Endodermal cell (in vitro differentiated cells): ENCODE results near the gene NOCT. TPM values are rescaled to one million over a fixed set of nuclear protein-coding genes. Genes with fewer than 3 reads are reported as not detected.
A peak's percentile ranks its signal among the peaks of the same experiment; 100 is the strongest.

Experiments used
- DNase-seq: peaks from one replicate; pipeline ENCODE4 v3.0.0-alpha.2; 2017
- H3K27ac ChIP-seq: 2 replicates; pipeline ENCODE4 v1.5.1; 2013; ENCODE audit warnings: mild to moderate bottlenecking, low read depth, low read length, moderate library complexity
- H3K27me3 ChIP-seq: 2 replicates; pipeline ENCODE4 v1.6.1; 2013; ENCODE audit warnings: mild to moderate bottlenecking, low read length, moderate library complexity; ENCODE audit not compliant: insufficient read depth, control insufficient read depth, poor library complexity, severe bottlenecking
- H3K36me3 ChIP-seq: 2 replicates; pipeline ENCODE4 v1.7.0; 2013; ENCODE audit warnings: mild to moderate bottlenecking, low read length, moderate library complexity; ENCODE audit not compliant: control insufficient read depth, insufficient read depth
- H3K4me1 ChIP-seq: one replicate; pipeline ENCODE4 v1.7.0; 2013; ENCODE audit warnings: low read length; ENCODE audit not compliant: control insufficient read depth, insufficient read depth
- H3K4me3 ChIP-seq: 2 replicates; pipeline ENCODE4 v1.5.1; 2013; ENCODE audit warnings: mild to moderate bottlenecking, low read length, moderate library complexity
- H3K9ac ChIP-seq: 2 replicates; pipeline ENCODE4 v1.6.1; 2013; ENCODE audit warnings: mild to moderate bottlenecking, low read length, moderate library complexity; ENCODE audit not compliant: poor library complexity, severe bottlenecking; ENCODE audit errors: extremely low read depth
- H3K9me3 ChIP-seq: 2 replicates; pipeline ENCODE4 v1.6.1; 2013; ENCODE audit warnings: mild to moderate bottlenecking, low read length, moderate library complexity; ENCODE audit not compliant: control insufficient read depth
- H3K27ac Mint-ChIP-seq: 2 replicates; pipeline ENCODE4 v1.8.0; 2020; ENCODE audit warnings: mixed read lengths
- H3K27me3 Mint-ChIP-seq: 2 replicates; pipeline ENCODE4 v1.8.0; 2021; ENCODE audit warnings: mild to moderate bottlenecking, mixed read lengths; ENCODE audit not compliant: insufficient read depth
- H3K36me3 Mint-ChIP-seq: 2 replicates; pipeline ENCODE4 v1.8.0; 2020; ENCODE audit warnings: low read depth, mixed read lengths
- H3K4me1 Mint-ChIP-seq: 2 replicates; pipeline ENCODE4 v1.8.0; 2020; ENCODE audit warnings: mixed read lengths
- H3K4me3 Mint-ChIP-seq: 2 replicates; pipeline ENCODE4 v1.8.0; 2020; ENCODE audit warnings: mild to moderate bottlenecking, moderate library complexity, mixed read lengths
- H3K9me3 Mint-ChIP-seq: 2 replicates; pipeline ENCODE4 v1.8.0; 2020; ENCODE audit warnings: mild to moderate bottlenecking, mixed read lengths
- WGBS, 2 experiments: methylation state at CpG; one replicate each; pipeline versions ENCODE4 v1.1.5 to v1.1.7; 2013; ENCODE audit warnings: missing lambda C conversion rate in 2 of 2, mixed read lengths in 1 of 2; ENCODE audit not compliant: insufficient coverage in 1 of 2, insufficient read length in 1 of 2; 5-methylcytosine and 5-hydroxymethylcytosine counted together
- total RNA-seq, 2 donors: library from RNA; stranded (reverse); fragmentation: NEBNext Ultra II Directional in 1 of 2; extraction: Animal tissue kit (Norgen Biotek cat#: 25700) in 1 of 2; gene quantifications; 2 replicates in 1 of 2; 3 replicates in 1 of 2; pipeline ENCODE4 v1.2.1, GENCODE V29; 2021
- TF ChIP-seq, protein P1 (sequence below): fragments of 200-600 bp; sonication (generic); conservative IDR thresholded peaks from 2 replicates; pipeline ENCODE4 v1.5.0; 2021; ENCODE audit warnings: antibody characterized with exemption, mild to moderate bottlenecking

The NOCT gene
- total RNA-seq, 2 donors from 2014 or later: 11.7 to 22.3 TPM

DNA sequence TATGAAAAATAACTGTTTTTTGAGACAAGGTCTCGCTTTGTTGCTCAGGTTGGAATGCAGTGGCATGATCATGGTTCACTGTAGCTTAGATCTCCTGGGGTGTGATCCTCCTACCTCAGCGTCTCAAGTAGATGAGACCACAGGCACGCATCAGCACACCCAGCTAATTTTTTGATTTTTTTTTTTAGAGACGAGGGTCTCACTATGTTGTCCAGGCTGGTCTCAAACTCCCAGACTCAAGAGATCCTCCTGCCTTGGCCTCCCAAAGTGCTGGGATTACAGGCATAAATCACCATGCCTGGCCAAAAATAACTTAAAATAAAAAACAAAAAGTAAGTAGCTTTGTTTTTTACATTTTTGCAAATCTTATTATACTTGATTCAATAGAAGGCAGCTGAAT is 63.3 kb downstream of the NOCT start:
- Mint-ChIP-seq H3K27me3 (no peaks in the 10 kb centered on the region), H3K36me3 (peaks cover 11% of the 10 kb centered on the region), H3K9me3 (no peaks in the 10 kb centered on the region), H3K4me1 (peaks cover 14% of the 10 kb centered on the region), H3K4me3 (no peak overlapping the region), H3K27ac (no peak overlapping the region)
- Histone ChIP-seq H3K27ac (no peak overlapping the region), H3K9me3 (no peaks in the 10 kb centered on the region), H3K4me3 (no peak overlapping the region), H3K27me3 (no peaks in the 10 kb centered on the region), H3K9ac (no peak overlapping the region), H3K4me1 (peaks cover 4% of the 10 kb centered on the region), H3K36me3 (peaks cover 10% of the 10 kb centered on the region)
- TF ChIP-seq, protein P1, sequence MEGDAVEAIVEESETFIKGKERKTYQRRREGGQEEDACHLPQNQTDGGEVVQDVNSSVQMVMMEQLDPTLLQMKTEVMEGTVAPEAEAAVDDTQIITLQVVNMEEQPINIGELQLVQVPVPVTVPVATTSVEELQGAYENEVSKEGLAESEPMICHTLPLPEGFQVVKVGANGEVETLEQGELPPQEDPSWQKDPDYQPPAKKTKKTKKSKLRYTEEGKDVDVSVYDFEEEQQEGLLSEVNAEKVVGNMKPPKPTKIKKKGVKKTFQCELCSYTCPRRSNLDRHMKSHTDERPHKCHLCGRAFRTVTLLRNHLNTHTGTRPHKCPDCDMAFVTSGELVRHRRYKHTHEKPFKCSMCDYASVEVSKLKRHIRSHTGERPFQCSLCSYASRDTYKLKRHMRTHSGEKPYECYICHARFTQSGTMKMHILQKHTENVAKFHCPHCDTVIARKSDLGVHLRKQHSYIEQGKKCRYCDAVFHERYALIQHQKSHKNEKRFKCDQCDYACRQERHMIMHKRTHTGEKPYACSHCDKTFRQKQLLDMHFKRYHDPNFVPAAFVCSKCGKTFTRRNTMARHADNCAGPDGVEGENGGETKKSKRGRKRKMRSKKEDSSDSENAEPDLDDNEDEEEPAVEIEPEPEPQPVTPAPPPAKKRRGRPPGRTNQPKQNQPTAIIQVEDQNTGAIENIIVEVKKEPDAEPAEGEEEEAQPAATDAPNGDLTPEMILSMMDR: no peak
- no peak for DNase-seq
- WGBS, 2 experiments: 93 to 96% methylated on average over 4 of the region's 4 CpGs

DNA sequence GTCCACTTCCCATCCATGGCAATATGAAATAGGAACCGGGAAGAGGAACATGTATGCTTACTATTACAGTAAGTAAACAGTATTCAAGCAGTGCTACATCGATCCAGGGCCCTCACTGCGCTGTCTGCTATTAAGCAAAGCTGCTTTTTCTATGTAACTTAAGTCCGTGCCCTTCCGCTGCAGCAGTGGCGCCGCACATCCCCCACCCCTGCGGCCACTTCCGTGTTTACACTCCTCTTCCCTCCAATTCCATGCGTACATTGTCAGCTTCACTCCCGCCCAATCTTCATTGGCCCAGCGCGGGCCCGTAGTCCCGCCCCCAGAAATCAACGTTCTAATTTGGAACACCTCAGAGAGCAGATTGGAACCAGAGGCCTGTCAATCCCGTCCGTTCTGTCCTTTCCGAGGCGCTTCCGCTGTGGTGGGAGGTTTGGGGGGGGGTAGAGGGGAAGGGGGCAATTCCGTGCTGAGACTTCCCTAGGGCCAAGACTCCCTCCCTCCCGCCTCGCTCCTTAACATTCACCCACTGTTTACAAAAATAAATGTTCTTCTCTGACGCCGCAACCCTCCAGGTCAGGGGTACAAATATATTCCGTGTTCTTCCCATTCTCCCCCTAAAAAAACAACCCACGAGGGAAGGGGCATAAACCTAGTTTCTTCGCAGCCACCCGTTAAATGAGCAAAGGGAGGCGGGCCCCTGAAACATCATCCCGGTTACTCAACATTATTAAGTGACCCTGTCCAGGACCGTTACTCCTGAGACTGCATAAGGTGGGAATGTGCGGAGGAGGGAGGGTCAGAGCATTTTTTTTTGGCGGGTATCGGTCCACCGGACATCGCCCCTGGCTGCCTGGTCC is 67.4 kb downstream of the NOCT start:
- peaks cover 20% of the 10 kb centered on the region for H3K4me1 Mint-ChIP-seq
- H3K4me3 Mint-ChIP-seq: peak overlapping the region; percentile 99
- peak; percentile 98 for DNase-seq
- peak overlapping the region; percentile 97 for H3K27ac Mint-ChIP-seq
- no peaks in the 10 kb centered on the region for H3K27me3 Mint-ChIP-seq
- peak overlapping the region; percentile 86 for H3K9ac ChIP-seq
- peak overlapping the region; percentile 94 for H3K4me3 ChIP-seq
- H3K4me1 ChIP-seq: peaks cover 4% of the 10 kb centered on the region
- peak overlapping the region; percentile 88 for H3K27ac ChIP-seq
- peaks cover 6% of the 10 kb centered on the region for H3K36me3 Mint-ChIP-seq
- no peaks in the 10 kb centered on the region for H3K9me3 ChIP-seq
- 1 to 2% methylated on average over 9 to 38 of the region's 38 CpGs for WGBS, 2 experiments
- no peaks in the 10 kb centered on the region for H3K9me3 Mint-ChIP-seq
- peaks cover 3% of the 10 kb centered on the region for H3K36me3 ChIP-seq
- TF ChIP-seq, protein P1: no peak
- no peaks in the 10 kb centered on the region for H3K27me3 ChIP-seq

DNA sequence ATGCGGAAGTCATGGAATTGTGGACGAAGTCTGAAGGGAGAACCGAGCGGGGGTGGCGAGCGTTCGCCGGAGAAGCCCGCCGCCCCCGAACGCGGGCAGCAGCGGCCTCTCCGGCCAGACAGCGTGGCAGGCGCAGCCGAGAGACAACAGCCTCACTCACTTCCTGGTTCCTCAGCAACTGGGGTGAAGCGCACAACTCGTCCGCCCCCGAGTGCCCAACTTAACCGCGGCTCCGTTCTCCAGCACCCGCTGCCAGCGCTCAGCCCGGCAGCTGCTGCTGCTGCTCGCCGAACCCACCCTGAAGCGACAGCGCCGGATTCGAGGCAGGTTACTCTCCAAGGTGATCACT is 68.0 kb downstream of the NOCT start:
- peak overlapping the region; percentile 99 for H3K4me3 Mint-ChIP-seq
- Histone ChIP-seq H3K9me3 (no peaks in the 10 kb centered on the region), H3K4me1 (peaks cover 4% of the 10 kb centered on the region), H3K27ac (peak overlapping the region; percentile 88), H3K4me3 (peak overlapping the region; percentile 94), H3K36me3 (peaks cover 3% of the 10 kb centered on the region), H3K9ac (peak overlapping the region; percentile 86), H3K27me3 (no peaks in the 10 kb centered on the region)
- peak; percentile 86 for DNase-seq
- 0 to 1% methylated on average over 26 to 34 of the region's 34 CpGs for WGBS, 2 experiments
- H3K27ac Mint-ChIP-seq: peak overlapping the region; percentile 97
- H3K27me3 Mint-ChIP-seq: no peaks in the 10 kb centered on the region
- H3K36me3 Mint-ChIP-seq: peaks cover 9% of the 10 kb centered on the region
- TF ChIP-seq, protein P1: peak; percentile 35
- H3K9me3 Mint-ChIP-seq: no peaks in the 10 kb centered on the region
- peaks cover 20% of the 10 kb centered on the region for H3K4me1 Mint-ChIP-seq
